NCI-H510A (cell line): Measurements from ENCODE around the gene RUNX3.
"Not testable (repeated sequence)": the region's sequence is repeated elsewhere in the genome, so short reads cannot be mapped to it uniquely, and the experiment has no call there.

Experiments
- DNase-seq: peaks from one replicate; lab custom pipeline; 2025; lab: John Stamatoyannopoulos, UW

RUNX3 gene

DNA sequence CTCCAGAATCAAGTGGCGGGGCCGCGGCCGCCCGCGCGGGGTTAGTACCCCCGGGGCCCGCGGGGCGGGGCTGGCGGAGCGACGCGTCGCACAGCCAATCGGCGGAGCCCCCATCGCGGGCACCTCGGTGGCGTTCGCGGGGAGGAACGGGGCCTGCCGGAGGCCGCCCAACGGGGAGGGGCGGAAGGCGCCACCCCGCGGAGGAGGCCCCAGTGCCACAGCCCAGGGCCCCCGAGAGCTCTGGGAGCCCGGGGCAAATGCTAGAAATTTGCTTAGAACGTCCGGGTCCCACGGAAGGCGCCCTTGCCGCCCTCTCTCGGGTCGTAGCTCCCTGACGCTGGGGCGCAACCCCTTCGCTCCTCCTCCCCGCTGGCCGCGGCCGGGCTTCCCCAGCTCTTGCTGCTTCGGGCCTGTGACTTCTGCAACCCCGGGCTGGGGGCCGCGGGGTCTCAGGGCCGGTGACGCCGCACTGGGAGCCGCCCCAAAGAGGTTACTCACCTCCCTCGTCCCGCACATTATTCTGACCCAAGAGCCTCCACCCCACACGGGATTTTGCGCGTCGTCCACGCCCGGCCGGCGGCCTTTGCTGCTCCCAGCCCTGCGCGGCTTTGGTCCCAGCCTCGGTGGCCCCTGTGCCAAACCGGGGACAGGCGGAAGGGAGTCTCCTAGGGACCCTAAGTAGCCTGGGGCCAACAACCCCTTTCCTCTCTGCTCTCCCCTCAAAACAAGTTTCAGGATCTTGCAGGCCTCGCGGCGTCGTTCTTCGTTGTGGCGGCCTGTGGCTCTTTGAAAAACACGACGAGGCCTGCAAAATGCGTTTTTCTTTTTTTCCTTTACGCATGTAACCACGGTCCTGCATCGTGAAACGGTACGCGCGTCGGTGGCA is at the start of gene RUNX3:
Gene RUNX3, minus strand, starts transcription at position 17 of the 886 bp plus-strand sequence. CDS start 408 bp downstream, outside the sequence.
- DNase-seq: peak; percentile 81

DNA sequence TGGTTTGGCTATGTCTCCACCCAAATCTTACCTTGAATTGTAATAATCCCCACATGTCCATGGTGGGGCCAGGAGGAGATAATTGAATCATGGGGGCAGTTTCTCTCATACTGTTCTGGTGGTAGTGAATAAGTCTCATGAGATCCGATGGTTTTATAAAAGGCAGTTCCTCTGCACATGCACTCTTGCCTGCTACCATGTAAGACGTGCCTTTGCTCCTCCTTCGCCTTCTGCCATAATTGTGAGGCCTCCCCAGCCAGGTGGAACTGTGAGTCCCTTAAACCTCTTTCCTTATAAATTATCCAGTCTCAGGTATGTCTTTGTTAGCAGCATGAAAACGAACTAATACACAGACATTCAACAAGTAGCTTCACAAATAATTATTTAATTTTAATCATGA is 49.2 kb upstream of the RUNX3 start:
- not testable (repeated sequence) for DNase-seq

DNA sequence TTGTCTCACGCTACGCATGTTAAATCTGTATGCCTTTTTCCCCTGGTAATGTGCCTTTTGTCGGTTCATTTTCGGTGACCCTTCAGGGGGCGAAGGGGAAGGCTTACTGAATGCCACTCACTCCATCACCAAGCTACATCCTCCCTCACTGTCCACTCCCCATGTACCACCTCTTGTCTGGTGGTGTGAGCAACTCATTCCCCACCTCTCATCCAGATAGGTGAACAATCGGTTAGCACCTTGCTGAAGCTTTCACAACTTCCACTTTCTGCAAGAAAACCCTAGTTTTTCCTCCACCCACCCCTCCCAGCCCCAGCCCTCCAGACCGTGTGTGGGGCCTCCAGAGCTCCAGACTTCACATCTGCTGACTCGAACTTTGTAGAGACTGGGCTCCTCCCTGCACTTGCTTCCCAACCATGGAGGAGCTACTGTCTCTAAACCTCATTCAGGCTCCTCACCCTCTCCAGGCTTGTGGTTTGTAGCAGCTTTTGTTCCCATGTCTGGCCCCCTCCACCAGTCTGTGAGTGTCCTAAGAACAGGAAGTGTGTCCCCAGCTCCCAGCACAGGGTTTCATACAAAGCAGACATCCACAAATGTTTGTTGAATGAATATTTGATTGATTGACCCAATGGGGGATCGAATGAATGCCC is 48.4 kb upstream of the RUNX3 start:
- DNase-seq: no peak

DNA sequence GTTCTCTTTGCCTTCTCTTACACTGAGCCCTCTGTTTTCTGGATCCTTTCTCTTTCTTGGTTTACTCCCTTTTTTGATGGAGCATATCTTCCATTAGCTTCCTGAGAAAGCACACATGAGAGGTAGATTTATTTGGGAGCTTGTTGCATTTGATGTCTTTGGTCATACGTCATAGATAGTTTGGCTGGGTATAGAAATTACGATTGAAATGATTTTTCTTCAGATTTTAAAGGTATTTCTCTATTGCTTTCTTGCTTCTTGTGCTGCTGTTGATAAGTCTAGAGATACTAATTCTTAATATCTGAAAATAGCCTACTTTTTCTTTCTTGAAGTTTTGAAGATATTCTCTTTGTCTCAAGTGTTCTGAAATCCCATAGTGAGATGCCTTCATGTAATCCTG is 45.3 kb upstream of the RUNX3 start:
- no peak for DNase-seq

DNA sequence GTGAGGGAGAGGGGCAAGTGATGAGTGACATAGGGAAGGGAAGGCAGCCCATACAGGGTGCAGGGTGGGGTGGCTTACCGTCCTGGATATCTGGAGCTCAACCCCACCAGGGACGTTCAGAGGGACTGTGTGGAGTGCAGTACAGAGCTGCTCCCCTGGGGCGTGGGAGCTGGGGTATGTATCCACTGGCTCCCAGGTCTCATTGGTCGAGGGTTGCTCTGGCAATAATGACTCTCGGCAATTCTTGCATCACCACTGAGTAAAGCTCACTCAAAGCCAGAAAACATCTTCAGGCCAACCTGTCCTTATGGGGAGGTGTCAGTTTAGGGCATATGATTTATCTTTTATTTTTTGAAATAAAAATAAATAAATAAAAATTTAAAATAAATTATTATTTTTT is 43.2 kb upstream of the RUNX3 start:
- DNase-seq: no peak

DNA sequence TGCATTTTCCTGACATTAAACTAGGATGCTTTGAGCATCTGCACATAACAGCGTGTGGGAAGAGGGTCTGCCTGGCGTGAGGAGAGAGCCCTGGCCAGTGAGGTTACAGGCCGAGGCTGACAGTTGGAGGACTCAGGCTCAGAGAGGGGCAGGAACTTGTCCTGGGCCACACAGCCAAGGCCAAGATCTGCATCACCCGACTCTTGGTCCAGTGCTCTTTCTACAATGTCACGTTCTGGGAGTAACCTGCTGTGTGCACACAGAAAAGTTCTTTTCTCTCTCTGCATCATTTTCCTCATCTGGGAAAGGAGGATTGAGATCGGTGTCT is 42.8 kb upstream of the RUNX3 start:
- DNase-seq: no peak

DNA sequence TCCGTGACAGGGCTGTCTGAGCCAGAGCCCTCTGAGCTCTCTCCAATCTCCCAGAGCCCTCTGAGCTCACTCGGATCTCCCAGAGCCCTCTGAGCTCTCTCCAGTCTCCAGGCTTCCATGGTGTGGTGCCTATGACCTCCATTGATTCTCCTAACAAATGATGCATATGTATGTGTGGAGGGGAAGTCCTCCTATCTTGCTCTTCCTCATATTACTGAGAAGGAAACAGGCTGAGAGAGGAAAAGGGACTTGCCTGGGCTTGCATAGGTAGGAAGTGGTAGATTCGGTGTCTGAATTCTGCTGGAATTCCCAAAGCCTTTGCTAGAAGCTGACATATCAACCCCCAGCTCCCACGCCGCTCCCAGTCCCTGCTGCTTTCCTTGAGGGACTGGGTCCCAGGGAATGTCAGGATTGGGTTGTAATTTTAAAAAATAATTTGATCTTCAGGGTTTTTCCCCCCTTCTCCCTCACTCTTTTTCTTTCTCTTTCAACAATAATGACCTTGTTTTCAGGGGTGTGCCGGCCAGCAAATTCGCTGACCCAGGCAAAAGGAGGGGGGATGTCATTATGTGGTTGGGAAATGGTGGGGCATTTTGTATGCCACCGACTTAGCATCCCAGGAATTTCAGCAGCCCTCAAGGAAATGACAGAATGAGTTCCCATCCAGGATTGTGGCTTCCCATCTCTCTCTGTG is 42.3 kb upstream of the RUNX3 start:
- DNase-seq: no peak

DNA sequence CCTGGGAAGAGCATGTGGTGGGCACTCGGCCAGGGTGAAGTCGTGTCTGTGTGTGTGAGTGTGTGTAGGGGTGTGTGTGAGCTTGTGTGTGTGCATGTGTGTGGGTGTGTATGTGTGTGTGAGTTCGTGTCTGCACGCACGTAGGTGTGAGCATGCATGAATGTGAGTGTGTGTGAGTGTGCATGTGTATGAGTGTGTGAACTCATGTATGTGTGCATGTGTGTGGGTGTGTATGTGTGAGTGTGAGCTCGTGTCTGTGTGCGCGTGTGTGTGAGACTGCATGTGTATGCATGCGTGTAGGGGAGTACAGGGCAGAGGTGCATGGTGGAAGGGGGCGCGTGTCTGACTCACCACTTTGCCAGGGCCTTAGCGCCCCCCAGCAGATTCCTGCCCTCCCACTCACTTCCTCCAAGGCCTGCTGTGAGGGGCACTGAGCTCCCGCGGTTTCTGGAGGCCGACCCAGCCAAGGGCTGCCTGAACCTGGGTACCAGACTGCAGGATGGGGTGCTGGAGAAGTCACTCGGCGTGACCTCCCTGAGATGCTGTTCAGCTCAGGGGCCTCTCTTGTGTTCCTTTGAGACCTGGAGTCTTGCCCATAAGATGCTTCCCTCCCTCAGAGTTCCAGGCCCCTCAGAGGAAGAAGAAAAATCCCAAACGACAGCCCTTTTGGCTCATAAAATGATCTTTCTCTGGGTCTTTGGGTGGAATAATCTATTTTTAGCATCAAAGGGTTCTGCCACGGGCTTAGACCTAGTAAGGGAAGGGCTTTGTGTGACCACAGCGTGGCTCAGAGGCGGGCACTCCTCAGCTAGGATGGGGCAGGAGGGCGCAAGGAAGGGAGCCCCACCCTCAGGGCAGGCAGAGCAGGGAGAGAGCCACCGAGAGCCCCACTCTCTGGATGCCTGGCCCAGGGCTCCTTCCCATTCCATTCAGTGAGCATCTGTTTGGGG is 41.1 kb upstream of the RUNX3 start:
- no peak for DNase-seq

DNA sequence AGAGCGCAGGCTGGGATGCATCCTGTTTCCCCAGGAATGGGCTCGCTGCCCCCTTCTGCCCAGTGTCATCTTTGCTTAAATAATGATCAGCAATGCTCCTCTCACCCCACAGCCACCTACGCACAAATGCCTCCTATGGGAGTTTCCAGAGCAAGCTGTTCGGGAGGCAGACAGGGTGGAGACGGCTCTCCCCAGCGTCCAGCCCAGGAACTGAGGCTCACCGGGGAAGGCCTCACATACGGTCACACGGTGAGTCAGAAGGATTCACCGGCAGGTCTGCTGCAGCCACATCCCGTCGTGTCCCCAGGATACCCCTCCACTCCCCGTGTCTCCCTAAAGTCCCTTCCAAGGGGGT is 40.3 kb upstream of the RUNX3 start:
- DNase-seq: no peak

DNA sequence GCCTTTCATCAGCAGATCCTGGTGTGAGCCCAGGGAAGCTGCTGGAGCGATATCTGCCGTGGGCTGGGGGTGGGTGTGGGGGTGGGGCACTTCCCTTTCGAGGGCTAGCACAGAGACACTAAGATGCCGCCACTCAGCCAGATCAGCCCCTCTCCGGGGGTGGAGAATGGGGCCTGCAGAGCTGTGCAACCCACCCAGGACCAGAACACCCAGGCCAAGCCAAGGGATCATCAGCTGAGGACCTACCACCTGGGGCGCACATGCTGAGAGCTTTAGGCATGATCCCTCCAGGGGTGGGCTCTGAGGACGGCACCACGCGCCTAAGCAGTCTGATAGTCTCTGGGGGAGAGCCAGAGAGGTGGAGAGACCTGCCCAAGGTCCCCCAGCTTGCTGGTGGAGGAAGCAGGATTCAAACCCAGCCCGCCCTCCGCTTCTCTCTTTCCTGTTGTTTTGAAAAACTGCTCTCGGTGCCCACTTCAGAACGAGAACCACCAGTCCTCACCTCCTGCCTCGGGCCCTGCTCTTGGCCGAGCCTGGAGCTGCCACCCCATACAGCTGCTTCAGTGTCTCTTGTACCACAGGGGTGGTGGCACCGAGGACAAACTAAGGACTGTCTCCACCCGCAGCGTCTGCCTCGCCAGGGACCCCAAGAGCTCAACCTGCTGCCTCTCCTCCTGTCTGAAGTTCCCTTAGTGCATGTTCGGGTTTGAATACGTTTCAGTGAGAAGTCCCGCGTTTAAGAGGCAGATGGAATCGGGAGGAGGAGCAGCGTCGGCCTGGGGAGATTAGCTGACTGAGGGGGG is 39.7 kb upstream of the RUNX3 start:
- no peak for DNase-seq

DNA sequence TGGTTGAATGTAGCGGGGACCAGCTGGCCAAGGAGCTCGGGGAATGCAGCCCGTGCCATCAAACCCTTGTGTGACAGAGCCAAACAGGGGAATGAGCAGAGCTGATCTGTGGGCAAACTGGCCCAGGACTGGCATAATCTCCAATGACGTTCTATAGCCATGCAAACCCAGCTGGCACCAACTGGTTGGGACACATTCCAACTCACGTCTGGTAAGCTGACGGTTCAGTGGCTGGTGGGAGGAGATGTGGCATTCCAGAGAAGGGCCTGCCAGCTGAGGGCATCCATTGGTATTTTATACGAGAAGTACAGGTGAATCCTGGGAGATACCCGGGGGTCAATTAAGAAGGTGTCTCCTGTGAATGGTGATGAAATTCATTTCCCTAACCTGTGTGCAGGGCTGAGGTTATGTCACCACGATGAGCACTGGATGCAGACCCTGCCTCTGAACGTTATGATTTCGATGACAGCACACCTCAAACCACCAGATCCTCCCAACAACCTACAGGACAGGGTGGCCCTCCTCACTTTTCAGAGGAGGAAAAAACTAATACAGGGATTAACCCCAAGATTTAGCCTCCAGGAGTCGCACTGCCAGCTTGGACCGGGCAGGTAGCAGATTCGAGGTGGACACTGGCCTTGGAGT is 39.0 kb upstream of the RUNX3 start:
- DNase-seq: no peak

DNA sequence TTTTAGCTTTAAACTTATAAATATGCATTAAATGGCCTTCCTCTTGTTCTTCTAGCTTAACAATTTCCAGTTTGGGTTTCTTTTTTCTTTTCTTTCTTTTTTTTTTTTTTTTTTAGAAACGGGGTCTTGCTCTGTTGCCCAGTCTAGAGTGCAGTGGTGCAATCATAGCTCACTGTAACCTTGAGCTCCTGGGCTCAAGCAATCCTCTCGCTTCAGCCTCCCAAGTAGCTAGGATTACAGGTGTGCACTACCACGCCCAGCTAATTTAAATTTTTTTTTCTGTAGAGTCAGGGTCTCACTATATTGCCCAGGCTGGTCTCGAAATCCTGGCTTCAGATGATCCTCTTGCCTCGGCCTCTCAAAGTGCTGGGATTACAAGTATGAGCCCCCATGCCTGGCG is 37.9 kb upstream of the RUNX3 start:
- DNase-seq: no peak

DNA sequence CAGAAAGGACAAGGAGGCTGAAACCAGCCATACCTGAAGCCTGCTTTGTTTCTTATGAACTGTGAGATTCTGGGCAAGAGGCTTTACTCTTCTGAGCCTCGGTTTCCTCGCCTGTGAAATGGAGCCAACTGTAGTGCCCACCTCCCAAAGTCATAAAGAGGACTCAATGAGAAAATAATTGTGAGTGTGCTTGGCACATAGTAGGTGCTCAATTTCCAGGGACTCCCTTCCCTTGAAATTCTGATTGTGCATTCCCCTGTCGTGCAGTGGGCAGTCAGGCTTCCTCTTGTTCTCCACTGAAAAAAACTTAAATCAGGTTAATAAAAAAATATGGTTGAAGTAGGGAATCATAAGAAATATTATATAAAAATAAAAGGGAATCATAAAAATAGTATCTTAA is 37.5 kb upstream of the RUNX3 start:
- no peak for DNase-seq

DNA sequence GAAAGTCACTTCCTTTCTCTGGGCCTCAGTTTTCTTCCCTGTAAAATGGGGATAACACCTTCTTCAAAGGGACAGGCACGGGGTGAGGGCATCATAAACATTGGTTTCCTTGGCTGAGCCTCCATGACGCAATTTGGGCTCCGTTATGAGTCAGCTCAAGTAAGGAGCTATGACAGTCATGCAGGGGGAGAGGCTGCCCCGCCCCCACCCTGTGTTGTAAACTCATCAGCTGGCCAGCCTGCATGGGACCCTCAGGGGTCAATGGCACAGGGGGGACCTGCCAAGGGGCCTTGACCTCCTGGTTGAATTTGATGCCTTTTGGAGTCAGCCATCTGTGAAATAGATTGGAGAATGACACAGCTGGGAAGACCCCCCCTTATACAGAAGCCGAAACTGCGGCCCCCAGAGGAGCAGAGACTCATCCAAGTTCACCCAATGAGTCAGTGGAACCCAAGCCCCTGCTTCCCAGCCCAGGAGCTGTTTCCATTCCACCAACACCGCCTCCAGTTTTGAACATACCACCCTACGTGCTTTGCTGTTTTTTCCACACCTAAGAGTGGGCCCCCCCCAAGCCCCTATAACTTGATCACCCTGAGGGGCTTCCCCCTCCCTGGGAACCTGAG is 36.8 kb upstream of the RUNX3 start:
- DNase-seq: no peak

DNA sequence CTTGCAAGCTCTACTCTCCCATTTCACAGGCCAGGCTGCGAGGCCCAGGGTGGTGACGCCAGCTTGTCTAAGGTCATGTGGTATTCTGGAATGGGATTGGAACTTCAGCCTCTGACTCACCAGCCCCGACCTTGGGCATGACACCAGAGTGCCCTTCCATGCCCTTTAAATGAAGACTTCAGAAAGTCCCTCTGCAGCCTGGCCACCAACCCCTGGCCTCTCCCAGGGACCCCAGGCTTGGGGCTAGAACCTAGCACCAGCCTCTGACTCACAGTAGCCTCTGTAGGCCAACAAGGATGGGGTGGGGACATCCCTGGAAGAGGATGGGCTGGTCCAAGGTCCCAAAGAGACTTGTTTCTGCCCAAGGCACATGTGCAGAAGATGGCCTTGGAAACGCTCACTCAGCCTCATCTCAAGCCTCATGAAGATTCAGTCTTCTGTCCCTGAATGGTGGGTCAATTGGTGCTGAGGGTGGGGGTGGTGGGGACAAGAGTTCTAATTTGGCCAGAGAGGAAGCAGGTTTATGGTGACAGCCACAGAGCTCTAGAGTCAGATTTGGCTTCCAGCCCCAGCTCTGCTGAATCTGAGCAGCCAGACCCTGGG is 36.1 kb upstream of the RUNX3 start:
- DNase-seq: no peak

DNA sequence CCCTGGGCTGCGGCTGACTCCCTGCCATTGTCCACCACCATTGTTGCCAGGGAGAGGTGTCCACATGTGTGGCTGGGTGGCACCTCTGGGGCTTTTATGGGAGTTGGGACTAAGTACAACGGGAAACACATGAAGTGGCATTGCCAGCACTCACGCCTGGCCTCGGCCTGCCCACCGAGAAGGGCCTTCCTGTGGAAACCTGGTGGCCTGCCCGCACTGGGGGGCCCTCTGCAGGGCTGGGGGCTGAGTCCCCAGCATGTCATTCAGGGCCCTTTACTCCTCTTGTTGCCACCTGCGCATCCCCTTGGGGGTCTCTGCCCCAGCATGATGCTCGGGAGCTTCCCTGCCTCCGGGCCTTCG is 35.5 kb upstream of the RUNX3 start:
- no peak for DNase-seq

DNA sequence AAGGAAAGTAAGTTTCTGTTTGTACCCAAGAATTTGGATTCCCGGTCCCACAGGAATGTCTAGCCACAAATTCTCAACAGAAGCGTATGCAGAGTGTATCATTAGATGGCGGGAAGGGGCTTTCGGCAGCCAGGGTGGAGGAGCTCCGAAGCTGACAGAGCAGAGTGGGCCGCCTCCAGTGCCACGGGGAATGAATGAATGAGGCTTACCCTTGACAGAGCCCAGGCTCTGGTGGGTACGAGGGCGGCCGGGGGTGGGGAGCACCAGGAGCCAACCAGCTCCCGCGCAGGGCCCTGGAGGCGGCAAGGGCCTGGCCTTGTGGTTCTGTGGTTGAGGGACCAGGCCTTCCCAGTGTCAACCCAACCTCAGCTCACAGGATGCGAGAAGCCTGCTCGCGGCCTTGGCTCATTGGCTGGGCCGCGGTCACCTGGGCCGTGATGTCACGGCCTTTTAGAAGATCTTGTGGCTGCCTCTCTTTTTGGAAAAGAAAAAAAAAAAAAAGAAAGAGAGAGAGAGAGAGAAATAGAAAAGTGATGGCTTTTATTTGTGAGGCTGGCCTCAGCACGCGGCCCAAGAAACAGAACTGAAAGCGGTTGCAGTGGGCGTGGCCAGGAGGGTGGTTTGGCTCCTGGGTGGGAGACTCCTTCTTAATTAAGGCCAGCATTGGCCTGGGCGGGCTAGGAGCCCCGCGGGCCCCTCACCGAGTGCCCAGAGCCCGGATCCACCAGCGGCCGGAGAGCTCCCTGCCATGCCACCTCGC is 34.9 kb upstream of the RUNX3 start:
- DNase-seq: no peak

DNA sequence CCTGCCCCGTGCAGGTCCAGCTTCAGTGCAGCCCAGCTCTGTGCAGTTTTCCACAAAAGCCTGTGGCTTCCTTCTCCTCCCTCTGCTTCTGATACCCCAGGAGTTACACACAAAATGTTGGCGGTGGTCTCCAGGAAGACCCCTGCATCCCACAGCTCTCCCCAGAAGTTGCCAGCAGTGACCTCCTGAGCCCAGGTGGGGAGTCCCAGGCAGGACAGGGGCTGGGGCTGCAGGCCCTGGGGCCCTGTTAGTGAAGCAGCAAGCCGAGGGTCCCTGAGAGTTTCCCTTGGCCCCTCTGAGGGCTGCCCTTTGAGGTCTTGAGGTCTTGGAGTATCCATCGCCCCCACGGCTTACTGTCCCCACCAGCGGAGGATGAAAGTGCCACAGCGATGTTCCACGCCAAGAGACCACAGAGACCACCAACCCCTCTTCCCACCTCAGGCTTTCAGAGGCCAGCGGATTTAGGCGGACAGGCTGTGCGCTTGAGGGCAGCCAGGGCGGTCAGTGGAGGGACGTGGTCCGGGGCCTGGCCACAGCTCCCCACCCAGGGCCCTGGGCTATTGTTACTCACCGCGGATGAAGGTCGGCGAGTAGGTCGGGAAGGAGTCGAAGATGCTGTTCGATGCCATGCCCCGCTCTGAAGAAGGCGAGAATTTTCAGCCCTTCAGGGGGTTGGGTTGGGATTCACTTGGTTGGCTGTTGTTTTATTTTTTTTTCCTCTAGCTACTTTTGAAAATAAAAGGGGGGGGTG is 34.0 kb upstream of the RUNX3 start:
- DNase-seq: no peak
